ENCODE measurements around the gene ARSG. TPM values are rescaled to one million over a fixed set of nuclear protein-coding genes. Genes with fewer than 3 reads are reported as not detected.

The ARSG gene
- total RNA-seq, 1 experiment from 2014 or later, result 63.2 TPM

DNA sequence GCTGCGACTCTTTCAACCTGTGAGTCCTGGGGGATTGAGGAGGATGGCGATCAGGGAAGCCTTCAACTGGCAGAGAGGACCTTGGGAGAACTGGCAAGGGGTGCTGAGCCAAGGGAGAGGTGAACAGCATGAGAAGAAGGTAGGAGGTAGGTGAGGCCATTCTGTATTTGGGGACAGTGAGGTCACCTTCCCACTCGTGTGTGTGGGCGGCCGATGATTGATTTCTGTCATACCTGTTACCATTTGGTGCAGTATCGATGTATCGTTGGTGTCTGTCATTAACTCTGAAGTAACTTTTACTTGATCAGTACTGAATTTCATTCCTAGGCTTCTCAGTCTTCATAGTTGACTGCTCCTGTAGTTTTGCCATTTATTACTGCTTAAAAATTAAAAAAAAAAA lies 3.8 kb downstream of the ARSG start:
- H3K27ac ChIP-seq (ENCODE audit: low read length), result peak overlapping the region; percentile 97
- H2AFZ ChIP-seq (ENCODE audit: low read length), result no peak overlapping the region
- H3K36me3 ChIP-seq (ENCODE audit: insufficient read depth, low read length), result no peaks in the 10 kb centered on the region
- H3K4me3 ChIP-seq (ENCODE audit: low read length), result 0 out of 2 replicates have a peak overlapping the region, but pooled peaks have one; percentile 95
- H3K9me3 ChIP-seq (ENCODE audit: low read length), result no peaks in the 10 kb centered on the region
- peak overlapping the region; percentile 61 for H3K9ac ChIP-seq (ENCODE audit: low read length)
- H3K4me1 ChIP-seq (ENCODE audit: low read length), result peaks cover 31% of the 10 kb centered on the region
- H3K9me2 ChIP-seq (replicated peaks; ENCODE audit: insufficient read depth, low read length), result no peaks in the 10 kb centered on the region
- peak overlapping the region; percentile 87 for H3K4me2 ChIP-seq (ENCODE audit: low read depth, low read length, poor library complexity, severe bottlenecking)
- no peak for DNase-seq
- H3K79me2 ChIP-seq (ENCODE audit: low read length), result peaks cover 46% of the 10 kb centered on the region
- no peaks in the 10 kb centered on the region for H4K20me1 ChIP-seq (ENCODE audit: insufficient read depth, low read depth, low read length)
- H3K27me3 ChIP-seq (ENCODE audit: low read length), result no peaks in the 10 kb centered on the region

DNA sequence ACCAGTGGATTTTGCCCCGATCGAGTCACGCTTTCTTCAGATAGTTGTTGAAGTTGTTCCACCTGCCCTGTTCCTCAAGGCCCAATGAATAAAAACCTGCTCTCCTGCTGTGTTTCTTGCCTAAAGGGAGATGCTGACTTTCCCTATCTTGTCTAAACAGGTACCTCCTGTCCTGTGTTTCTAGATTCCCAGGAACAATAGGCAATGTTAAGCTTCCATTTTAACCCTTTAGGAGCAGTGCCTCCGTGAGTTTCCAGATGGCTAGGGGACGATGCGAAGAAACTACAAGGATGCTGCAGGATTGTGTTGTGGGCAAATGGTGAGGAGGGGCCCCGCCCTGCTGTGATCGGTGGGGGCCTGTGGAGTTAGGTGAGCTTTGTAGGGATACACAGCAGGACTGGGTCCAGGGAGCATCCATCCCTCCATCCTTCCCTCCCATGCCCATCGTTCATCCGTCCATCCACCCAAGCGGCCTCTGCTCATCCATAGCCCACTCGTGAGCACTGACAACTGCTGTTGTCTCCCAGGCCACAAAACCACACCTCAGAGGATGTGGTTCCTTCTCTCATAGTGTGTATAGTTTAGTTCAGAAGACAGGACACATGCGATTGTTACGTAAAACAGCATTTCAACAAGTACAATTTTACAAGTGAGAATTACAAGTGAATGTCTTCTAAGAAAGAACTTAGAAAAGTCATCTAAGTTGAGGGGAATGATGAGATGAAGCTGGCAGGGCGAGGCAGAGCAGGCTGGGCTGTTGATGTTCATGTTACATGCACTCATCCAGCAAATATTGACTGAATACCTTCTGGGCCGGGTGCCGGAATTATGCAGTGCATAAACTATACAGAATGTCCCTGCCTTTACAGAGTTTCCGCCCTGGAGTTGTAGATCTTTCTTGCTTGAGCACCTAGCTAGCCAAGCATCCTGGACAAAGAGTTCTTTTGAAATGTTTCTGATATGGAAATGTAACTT lies 5.2 kb downstream of the ARSG start:
- no peak overlapping the region for H3K27ac ChIP-seq (ENCODE audit: low read length)
- no peak for DNase-seq
- no peaks in the 10 kb centered on the region for H3K9me3 ChIP-seq (ENCODE audit: low read length)
- H3K4me2 ChIP-seq (ENCODE audit: low read depth, low read length, poor library complexity, severe bottlenecking), result no peak overlapping the region
- H4K20me1 ChIP-seq (ENCODE audit: insufficient read depth, low read depth, low read length), result no peaks in the 10 kb centered on the region
- H3K4me1 ChIP-seq (ENCODE audit: low read length), result peaks cover 31% of the 10 kb centered on the region
- no peak overlapping the region for H3K4me3 ChIP-seq (ENCODE audit: low read length)
- H3K9ac ChIP-seq (ENCODE audit: low read length), result no peak overlapping the region
- H3K79me2 ChIP-seq (ENCODE audit: low read length), result peaks cover 38% of the 10 kb centered on the region
- no peak overlapping the region for H2AFZ ChIP-seq (ENCODE audit: low read length)
- H3K9me2 ChIP-seq (replicated peaks; ENCODE audit: insufficient read depth, low read length), result no peaks in the 10 kb centered on the region
- no peaks in the 10 kb centered on the region for H3K27me3 ChIP-seq (ENCODE audit: low read length)
- H3K36me3 ChIP-seq (ENCODE audit: insufficient read depth, low read length), result no peaks in the 10 kb centered on the region

DNA sequence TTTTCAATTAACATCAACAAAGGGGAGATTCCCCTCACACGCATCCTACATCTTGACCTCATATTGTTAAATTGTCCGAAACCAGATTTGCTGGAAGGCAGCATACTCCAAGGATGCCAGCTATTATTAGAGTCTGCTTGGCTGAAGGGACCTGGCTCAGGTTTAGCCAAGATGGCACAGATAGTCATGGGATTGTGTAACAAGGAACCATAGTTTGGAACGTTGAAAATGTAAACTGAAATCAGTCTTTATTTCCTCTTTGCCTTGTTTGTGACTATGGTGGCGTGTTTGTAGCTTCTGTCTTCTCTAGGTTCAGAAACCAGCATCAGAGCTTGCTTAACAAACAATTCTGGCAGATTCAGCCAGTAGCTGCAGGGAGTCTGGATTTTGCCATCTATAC lies 5.9 kb downstream of the ARSG start:
- H3K4me3 ChIP-seq (ENCODE audit: low read length), result no peak overlapping the region
- no peak for DNase-seq
- H3K9me3 ChIP-seq (ENCODE audit: low read length), result no peaks in the 10 kb centered on the region
- no peak overlapping the region for H3K9ac ChIP-seq (ENCODE audit: low read length)
- no peaks in the 10 kb centered on the region for H3K36me3 ChIP-seq (ENCODE audit: insufficient read depth, low read length)
- no peaks in the 10 kb centered on the region for H3K27me3 ChIP-seq (ENCODE audit: low read length)
- no peaks in the 10 kb centered on the region for H3K9me2 ChIP-seq (replicated peaks; ENCODE audit: insufficient read depth, low read length)
- H2AFZ ChIP-seq (ENCODE audit: low read length), result no peak overlapping the region
- H3K27ac ChIP-seq (ENCODE audit: low read length), result no peak overlapping the region
- H3K4me2 ChIP-seq (ENCODE audit: low read depth, low read length, poor library complexity, severe bottlenecking), result no peak overlapping the region
- peaks cover 40% of the 10 kb centered on the region for H3K79me2 ChIP-seq (ENCODE audit: low read length)
- H4K20me1 ChIP-seq (ENCODE audit: insufficient read depth, low read depth, low read length), result no peaks in the 10 kb centered on the region
- peaks cover 31% of the 10 kb centered on the region for H3K4me1 ChIP-seq (ENCODE audit: low read length)

DNA sequence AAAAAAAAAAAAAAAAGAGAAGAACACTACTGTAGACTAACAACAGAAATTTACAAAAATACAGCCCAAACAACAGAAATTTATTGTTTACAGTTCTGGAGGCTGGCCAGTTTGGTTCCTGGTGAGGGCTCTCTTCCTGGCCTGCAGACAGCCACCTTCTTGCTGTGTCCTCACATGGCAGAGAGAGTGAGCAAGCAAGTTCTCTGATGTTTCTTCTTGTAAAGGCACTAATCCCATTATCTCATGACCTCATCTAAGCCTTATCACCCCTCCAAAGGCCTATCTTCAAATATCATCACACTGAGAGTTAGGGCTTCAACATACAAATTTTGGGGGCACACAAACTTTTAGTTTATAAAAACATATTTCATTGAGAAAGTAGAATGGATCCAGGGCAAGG lies 7.3 kb downstream of the ARSG start:
- H3K9ac ChIP-seq (ENCODE audit: low read length), result no peak overlapping the region
- H3K4me3 ChIP-seq (ENCODE audit: low read length), result no peak overlapping the region
- no peak for DNase-seq
- peaks cover 43% of the 10 kb centered on the region for H3K79me2 ChIP-seq (ENCODE audit: low read length)
- no peak overlapping the region for H3K4me2 ChIP-seq (ENCODE audit: low read depth, low read length, poor library complexity, severe bottlenecking)
- H3K27me3 ChIP-seq (ENCODE audit: low read length), result no peaks in the 10 kb centered on the region
- H4K20me1 ChIP-seq (ENCODE audit: insufficient read depth, low read depth, low read length), result no peaks in the 10 kb centered on the region
- H3K4me1 ChIP-seq (ENCODE audit: low read length), result peaks cover 20% of the 10 kb centered on the region
- H2AFZ ChIP-seq (ENCODE audit: low read length), result no peak overlapping the region
- no peaks in the 10 kb centered on the region for H3K9me2 ChIP-seq (replicated peaks; ENCODE audit: insufficient read depth, low read length)
- no peak overlapping the region for H3K27ac ChIP-seq (ENCODE audit: low read length)
- H3K36me3 ChIP-seq (ENCODE audit: insufficient read depth, low read length), result no peaks in the 10 kb centered on the region
- no peaks in the 10 kb centered on the region for H3K9me3 ChIP-seq (ENCODE audit: low read length)

DNA sequence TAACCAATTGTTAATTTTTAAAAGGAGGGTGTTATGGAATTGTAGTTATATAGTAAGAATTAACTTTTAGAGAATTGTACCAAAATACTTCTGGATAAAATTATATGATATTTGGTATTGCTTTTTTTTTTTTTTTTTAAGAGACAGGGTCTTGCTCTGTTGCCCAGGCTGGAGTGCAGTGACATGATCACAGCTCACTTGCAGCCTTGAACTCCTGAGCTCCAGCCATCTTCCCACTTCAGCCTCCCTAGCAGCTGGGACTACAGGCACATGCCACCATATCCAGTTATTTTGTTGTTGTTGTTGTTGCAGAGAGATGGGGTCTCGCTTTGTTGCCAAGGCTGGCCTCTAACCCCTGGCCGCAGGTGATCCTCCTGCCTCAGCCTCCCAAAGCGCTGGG lies 8.5 kb downstream of the ARSG start:
- DNase-seq, result no peak
- Histone ChIP-seq H3K27me3 (ENCODE audit: low read length) (no peaks in the 10 kb centered on the region), H3K9ac (ENCODE audit: low read length) (no peak overlapping the region), H3K79me2 (ENCODE audit: low read length) (peaks cover 46% of the 10 kb centered on the region), H3K9me3 (ENCODE audit: low read length) (no peaks in the 10 kb centered on the region), H3K4me2 (ENCODE audit: low read depth, low read length, poor library complexity, severe bottlenecking) (no peak overlapping the region), H2AFZ (ENCODE audit: low read length) (no peak overlapping the region), H3K27ac (ENCODE audit: low read length) (no peak overlapping the region), H3K9me2 (replicated peaks; ENCODE audit: insufficient read depth, low read length) (no peaks in the 10 kb centered on the region), H4K20me1 (ENCODE audit: insufficient read depth, low read depth, low read length) (no peaks in the 10 kb centered on the region), H3K36me3 (ENCODE audit: insufficient read depth, low read length) (no peaks in the 10 kb centered on the region), H3K4me3 (ENCODE audit: low read length) (no peak overlapping the region), H3K4me1 (ENCODE audit: low read length) (peaks cover 19% of the 10 kb centered on the region)

DNA sequence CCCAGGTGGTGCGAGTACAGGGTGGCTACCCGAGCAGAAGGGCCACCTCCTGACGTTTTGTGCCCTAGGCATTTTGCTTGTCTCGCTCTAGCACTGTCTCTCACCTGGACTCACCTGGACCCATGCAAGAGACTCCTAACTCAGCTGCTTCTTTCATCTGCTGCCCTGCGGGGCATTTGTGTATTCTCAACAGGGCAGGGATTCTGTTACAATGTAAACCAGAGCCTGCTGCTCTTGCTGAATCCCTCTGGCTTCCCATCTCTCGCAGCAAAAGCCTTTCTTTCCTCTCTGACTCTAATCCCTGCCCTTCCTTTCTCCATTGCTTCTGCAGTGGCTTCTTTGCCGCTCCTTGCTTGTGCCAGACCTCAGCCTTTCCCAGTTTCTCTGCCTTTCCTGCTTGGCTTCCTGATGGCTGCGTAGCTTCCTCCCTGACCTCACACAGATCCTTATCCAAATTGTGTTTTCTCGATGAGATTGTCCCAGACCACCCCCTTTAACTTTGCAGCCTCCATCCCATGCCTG lies 10.2 kb downstream of the ARSG start:
- H3K27ac ChIP-seq (ENCODE audit: low read length), result no peak overlapping the region
- no peaks in the 10 kb centered on the region for H3K9me3 ChIP-seq (ENCODE audit: low read length)
- no peaks in the 10 kb centered on the region for H3K9me2 ChIP-seq (replicated peaks; ENCODE audit: insufficient read depth, low read length)
- no peak overlapping the region for H2AFZ ChIP-seq (ENCODE audit: low read length)
- no peak overlapping the region for H3K4me2 ChIP-seq (ENCODE audit: low read depth, low read length, poor library complexity, severe bottlenecking)
- no peaks in the 10 kb centered on the region for H4K20me1 ChIP-seq (ENCODE audit: insufficient read depth, low read depth, low read length)
- peaks cover 43% of the 10 kb centered on the region for H3K79me2 ChIP-seq (ENCODE audit: low read length)
- no peak overlapping the region for H3K4me3 ChIP-seq (ENCODE audit: low read length)
- no peak overlapping the region for H3K9ac ChIP-seq (ENCODE audit: low read length)
- H3K27me3 ChIP-seq (ENCODE audit: low read length), result no peaks in the 10 kb centered on the region
- DNase-seq, result no peak
- H3K36me3 ChIP-seq (ENCODE audit: insufficient read depth, low read length), result no peaks in the 10 kb centered on the region
- H3K4me1 ChIP-seq (ENCODE audit: low read length), result peaks cover 18% of the 10 kb centered on the region

DNA sequence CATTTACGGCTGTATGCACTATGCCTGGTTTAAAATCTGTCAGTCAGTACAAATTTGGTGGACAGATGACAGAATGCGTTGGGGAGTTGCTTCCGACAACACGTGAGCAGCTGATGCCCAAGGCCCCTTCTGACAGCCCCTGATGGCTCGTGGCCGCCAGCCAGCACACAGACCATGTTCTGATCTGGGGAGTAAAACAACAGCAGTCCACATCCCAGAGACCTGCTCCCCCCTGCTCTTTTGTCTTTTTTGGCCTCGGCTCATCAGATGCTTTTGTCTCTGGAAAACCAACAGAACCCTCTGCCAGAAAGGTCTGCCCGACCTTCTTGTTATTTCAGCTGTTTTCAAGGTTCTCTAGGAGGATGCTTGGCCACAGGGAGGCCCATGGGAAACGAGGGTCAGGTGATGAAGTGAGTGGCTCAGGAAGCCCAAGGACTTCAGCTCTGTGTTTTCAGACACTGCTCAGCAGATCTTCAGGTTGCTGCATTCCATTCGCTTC lies 10.8 kb downstream of the ARSG start:
- Histone ChIP-seq H3K36me3 (ENCODE audit: insufficient read depth, low read length) (no peaks in the 10 kb centered on the region), H3K27ac (ENCODE audit: low read length) (no peak overlapping the region), H3K9me2 (replicated peaks; ENCODE audit: insufficient read depth, low read length) (no peaks in the 10 kb centered on the region), H3K27me3 (ENCODE audit: low read length) (no peaks in the 10 kb centered on the region), H3K4me2 (ENCODE audit: low read depth, low read length, poor library complexity, severe bottlenecking) (no peak overlapping the region), H3K9me3 (ENCODE audit: low read length) (no peaks in the 10 kb centered on the region), H3K9ac (ENCODE audit: low read length) (no peak overlapping the region), H3K79me2 (ENCODE audit: low read length) (peaks cover 37% of the 10 kb centered on the region), H3K4me1 (ENCODE audit: low read length) (peaks cover 18% of the 10 kb centered on the region), H2AFZ (ENCODE audit: low read length) (no peak overlapping the region), H4K20me1 (ENCODE audit: insufficient read depth, low read depth, low read length) (no peaks in the 10 kb centered on the region), H3K4me3 (ENCODE audit: low read length) (no peak overlapping the region)
- no peak for DNase-seq

DNA sequence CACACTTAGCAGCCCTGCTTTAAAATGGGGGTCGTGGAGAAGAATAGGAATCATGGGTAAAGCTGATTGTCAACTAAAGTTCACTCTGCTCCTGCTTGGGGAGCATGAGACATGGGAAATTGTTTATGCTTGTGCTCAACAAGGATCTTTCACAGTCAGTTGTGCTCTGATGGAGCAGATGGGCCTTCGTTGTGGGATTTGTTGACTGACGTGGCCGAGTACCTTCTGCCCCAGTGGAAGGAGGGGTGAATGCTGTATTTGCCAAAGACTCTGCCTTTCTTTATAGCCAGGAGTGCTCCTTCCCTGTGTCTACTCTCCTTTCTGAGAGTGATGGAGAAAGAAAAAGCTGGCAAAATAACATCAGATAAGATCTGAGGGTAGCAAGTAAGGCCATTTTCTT lies 11.4 kb downstream of the ARSG start:
- H3K4me3 ChIP-seq (ENCODE audit: low read length), result no peak overlapping the region
- no peak for DNase-seq
- no peaks in the 10 kb centered on the region for H3K27me3 ChIP-seq (ENCODE audit: low read length)
- H3K36me3 ChIP-seq (ENCODE audit: insufficient read depth, low read length), result no peaks in the 10 kb centered on the region
- no peak overlapping the region for H3K4me2 ChIP-seq (ENCODE audit: low read depth, low read length, poor library complexity, severe bottlenecking)
- H3K27ac ChIP-seq (ENCODE audit: low read length), result no peak overlapping the region
- H2AFZ ChIP-seq (ENCODE audit: low read length), result no peak overlapping the region
- H3K79me2 ChIP-seq (ENCODE audit: low read length), result peaks cover 34% of the 10 kb centered on the region
- peaks cover 18% of the 10 kb centered on the region for H3K4me1 ChIP-seq (ENCODE audit: low read length)
- H3K9me3 ChIP-seq (ENCODE audit: low read length), result no peaks in the 10 kb centered on the region
- H4K20me1 ChIP-seq (ENCODE audit: insufficient read depth, low read depth, low read length), result no peaks in the 10 kb centered on the region
- no peak overlapping the region for H3K9ac ChIP-seq (ENCODE audit: low read length)
- no peaks in the 10 kb centered on the region for H3K9me2 ChIP-seq (replicated peaks; ENCODE audit: insufficient read depth, low read length)
